GM12873 (cell line): Measurements from ENCODE around the gene BRIX1.

ENCODE experiments used
- TF ChIP-seq, protein P1 (sequence below): IDR thresholded peaks from 2 replicates; pipeline ENCODE4 v1.5.1; 2012; ENCODE audit warnings: low read depth, mild to moderate bottlenecking, moderate library complexity, low read length, control low read depth; ENCODE audit not compliant: insufficient read depth; ENCODE audit errors: missing control alignments

Gene BRIX1

GRCh38 chr5:34881246-34881645, 34.3 kb upstream of the BRIX1 start:
- TF ChIP-seq, protein P1, sequence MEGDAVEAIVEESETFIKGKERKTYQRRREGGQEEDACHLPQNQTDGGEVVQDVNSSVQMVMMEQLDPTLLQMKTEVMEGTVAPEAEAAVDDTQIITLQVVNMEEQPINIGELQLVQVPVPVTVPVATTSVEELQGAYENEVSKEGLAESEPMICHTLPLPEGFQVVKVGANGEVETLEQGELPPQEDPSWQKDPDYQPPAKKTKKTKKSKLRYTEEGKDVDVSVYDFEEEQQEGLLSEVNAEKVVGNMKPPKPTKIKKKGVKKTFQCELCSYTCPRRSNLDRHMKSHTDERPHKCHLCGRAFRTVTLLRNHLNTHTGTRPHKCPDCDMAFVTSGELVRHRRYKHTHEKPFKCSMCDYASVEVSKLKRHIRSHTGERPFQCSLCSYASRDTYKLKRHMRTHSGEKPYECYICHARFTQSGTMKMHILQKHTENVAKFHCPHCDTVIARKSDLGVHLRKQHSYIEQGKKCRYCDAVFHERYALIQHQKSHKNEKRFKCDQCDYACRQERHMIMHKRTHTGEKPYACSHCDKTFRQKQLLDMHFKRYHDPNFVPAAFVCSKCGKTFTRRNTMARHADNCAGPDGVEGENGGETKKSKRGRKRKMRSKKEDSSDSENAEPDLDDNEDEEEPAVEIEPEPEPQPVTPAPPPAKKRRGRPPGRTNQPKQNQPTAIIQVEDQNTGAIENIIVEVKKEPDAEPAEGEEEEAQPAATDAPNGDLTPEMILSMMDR: no peak

- TF ChIP-seq, protein P1: no peak
Measured at GRCh38 chr5:34886392-34887119, 29.0 kb upstream of the BRIX1 start.

DNA sequence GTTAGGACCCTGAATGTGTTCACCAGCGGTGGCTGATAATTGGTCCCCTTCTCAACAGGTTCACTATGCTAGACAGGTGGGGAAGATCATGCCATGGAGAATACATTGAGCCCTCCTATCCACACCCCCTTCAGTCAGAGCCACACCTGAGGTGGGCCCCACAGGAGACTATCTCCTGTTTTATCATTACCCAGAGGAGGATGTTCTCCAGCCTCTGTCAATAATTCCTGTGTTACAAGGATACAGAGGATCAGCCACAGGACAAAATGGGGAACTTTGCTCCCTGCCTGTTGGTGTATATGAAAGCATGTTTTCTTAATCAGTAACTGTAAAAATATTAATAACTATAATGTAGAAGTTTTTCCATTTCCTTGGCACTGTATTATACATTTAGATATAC, 26.1 kb upstream of the BRIX1 start:
- TF ChIP-seq, protein P1: no peak

DNA sequence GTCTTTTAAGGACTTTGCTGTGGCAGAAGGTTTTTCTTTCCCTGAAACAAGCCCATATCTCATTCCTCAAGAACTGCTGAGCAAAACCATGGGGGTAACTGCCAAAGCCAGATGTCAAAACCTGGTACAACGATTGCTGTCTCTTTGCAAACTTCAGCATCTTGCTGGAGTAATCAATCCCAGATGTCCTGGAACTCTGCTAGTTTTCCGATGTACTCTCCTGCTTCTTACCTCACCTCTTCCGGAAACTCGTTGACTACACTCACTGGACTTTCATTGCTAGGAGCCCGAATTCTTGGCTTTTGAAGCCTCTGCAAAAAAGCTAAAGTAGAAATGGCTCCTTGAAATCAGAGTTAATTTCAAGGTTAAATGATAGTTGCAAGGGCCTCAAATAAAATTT, 23.5 kb upstream of the BRIX1 start:
- TF ChIP-seq, protein P1: no peak

- TF ChIP-seq, protein P1: no peak
Measured at GRCh38 chr5:34892414-34892813, 23.1 kb upstream of the BRIX1 start.

GRCh38 chr5:34894716-34895115, 20.8 kb upstream of the BRIX1 start:
- TF ChIP-seq, protein P1: no peak

GRCh38 chr5:34895641-34896419, 19.7 kb upstream of the BRIX1 start:
- TF ChIP-seq, protein P1: no peak
